ENCODE measurements around the gene LY86. TPM values are rescaled to one million over a fixed set of nuclear protein-coding genes. Genes with fewer than 3 reads are reported as not detected.

Gene LY86
- total and polyA plus RNA-seq, 9 of the 15 experiments (the other 6 are each of a cell fraction or from before 2014, with no cell fraction given) = 0.08 to 0.20 TPM; not detected in 7

GRCh38 chr6:6547110-6547879 lies 41.2 kb upstream of the LY86 start:
- DNase-seq (ENCODE audit: extremely low read depth in 1 of 4, low spot score in 3 of 4) (peak; percentile 86 to 87 (median 86)), FAIRE-seq (peak; percentile 99), ATAC-seq (peak; percentile 100)
- Histone ChIP-seq H4K20me1 (replicated peaks; ENCODE audit: control insufficient read depth, insufficient read depth, low read length) (no peaks in the 10 kb centered on the region), H3K9me1 (ENCODE audit: control insufficient read depth, insufficient read depth, low read length) (no peaks in the 10 kb centered on the region), H3K9ac (ENCODE audit: insufficient read depth in 1 of 2, low read depth in 2 of 2, low read length in 2 of 2) (no peak overlapping the region), H3K4me3 (no peak overlapping the region), H3K27ac (ENCODE audit: extremely low read depth, low read depth, low read length) (no peak overlapping the region), H3K27me3 (ENCODE audit: control insufficient read depth in 2 of 2, insufficient read depth in 2 of 2, low read length in 2 of 2) (peaks cover 17 to 47% of the 10 kb centered on the region in 2 experiments), H3K9me3 (replicated peaks; ENCODE audit: control insufficient read depth, insufficient read depth, low read depth, low read length) (peaks cover 3% of the 10 kb centered on the region; the same call in 1 of the 2 replicates), H3K36me3 (ENCODE audit: control insufficient read depth, insufficient read depth, low read length) (no peaks in the 10 kb centered on the region), H3K79me2 (ENCODE audit: control insufficient read depth, insufficient read depth, low read length) (no peaks in the 10 kb centered on the region), H3K4me2 (ENCODE audit: insufficient read depth, low read length) (no peak overlapping the region), H2AFZ (ENCODE audit: low read depth, low read length) (no peak overlapping the region), H3K4me1 (replicated peaks in 1 of 2; ENCODE audit: control insufficient read depth in 2 of 2, insufficient read depth in 2 of 2, low read length in 2 of 2) (peaks cover 0 to 10% of the 10 kb centered on the region in 2 experiments; a peak in 2 of 5 replicates)
- intact Hi-C loops (cut with micrococcal nuclease) (loop anchor here (1.0 to 10.0 kb wide), 5 partner anchors 322 to 1490 kb away; no protein-coding TSS in a partner anchor), in situ Hi-C loops (cut with MboI) (loop anchor here (25.0 kb wide), 2 partner anchors 485 to 1410 kb away; no protein-coding TSS in a partner anchor)
- no TSS peak for BruUV-seq (replicated peaks)
- ChIA-PET CTCF (ENCODE audit: low intra/inter-chr PET ratio) (interaction anchor here (0.6 to 2.1 kb wide), 4 partner anchors 133 to 1404 kb away, joined by 3 to 6 read pairs (median 3); no protein-coding TSS in a partner anchor), POLR2A (interaction anchor here (0.6 to 2.4 kb wide), 8 partner anchors 9 to 652 kb away, joined by 3 to 10 read pairs (median 4); partner anchors contain the start of gene LY86)
- under 1% methylated on average over 14 of the region's 14 CpGs for WGBS (ENCODE audit: insufficient coverage, low coverage, missing lambda C conversion rate)
- peak; percentile 70 for TF ChIP-seq CEBPB (tag; IDR thresholded peaks at IDR 0.05)
- TF ChIP-seq, protein P1, sequence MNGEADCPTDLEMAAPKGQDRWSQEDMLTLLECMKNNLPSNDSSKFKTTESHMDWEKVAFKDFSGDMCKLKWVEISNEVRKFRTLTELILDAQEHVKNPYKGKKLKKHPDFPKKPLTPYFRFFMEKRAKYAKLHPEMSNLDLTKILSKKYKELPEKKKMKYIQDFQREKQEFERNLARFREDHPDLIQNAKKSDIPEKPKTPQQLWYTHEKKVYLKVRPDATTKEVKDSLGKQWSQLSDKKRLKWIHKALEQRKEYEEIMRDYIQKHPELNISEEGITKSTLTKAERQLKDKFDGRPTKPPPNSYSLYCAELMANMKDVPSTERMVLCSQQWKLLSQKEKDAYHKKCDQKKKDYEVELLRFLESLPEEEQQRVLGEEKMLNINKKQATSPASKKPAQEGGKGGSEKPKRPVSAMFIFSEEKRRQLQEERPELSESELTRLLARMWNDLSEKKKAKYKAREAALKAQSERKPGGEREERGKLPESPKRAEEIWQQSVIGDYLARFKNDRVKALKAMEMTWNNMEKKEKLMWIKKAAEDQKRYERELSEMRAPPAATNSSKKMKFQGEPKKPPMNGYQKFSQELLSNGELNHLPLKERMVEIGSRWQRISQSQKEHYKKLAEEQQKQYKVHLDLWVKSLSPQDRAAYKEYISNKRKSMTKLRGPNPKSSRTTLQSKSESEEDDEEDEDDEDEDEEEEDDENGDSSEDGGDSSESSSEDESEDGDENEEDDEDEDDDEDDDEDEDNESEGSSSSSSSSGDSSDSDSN (IDR thresholded peaks at IDR 0.05; ENCODE audit: borderline replicate concordance in 1 of 2, low read depth in 2 of 2, low read length in 2 of 2) = peak in 1 of 2 experiments; percentile 68; a peak in 1 of 4 replicates
- TF ChIP-seq TBP (optimal IDR thresholded peaks at IDR 0.05; ENCODE audit: low read depth, low read length) = peak; percentile 29
- peak; percentile 96 for TF ChIP-seq RAD21 (CRISPR knock-in tag; conservative IDR thresholded peaks at IDR 0.05 in 1 of 2, IDR thresholded peaks at IDR 0.05 in 1 of 2)
- TF ChIP-seq CBX3 (IDR thresholded peaks at IDR 0.05; ENCODE audit: borderline replicate concordance in 1 of 2, low read length in 2 of 2) = 0 out of 3 replicates have a peak, but pooled peaks of 1 of the 2 experiments have one; percentile 36
- peak; percentile 94 for TF ChIP-seq ATF7 (IDR thresholded peaks at IDR 0.05)
- no peak for TF ChIP-seq TAF15 (IDR thresholded peaks at IDR 0.05; ENCODE audit: low read depth, low read length)
- peak; percentile 56 for TF ChIP-seq RB1 (IDR thresholded peaks at IDR 0.05; ENCODE audit: low read depth)
- TF ChIP-seq MTF1 (CRISPR knock-in tag; IDR thresholded peaks at IDR 0.05; ENCODE audit: borderline replicate concordance) = no peak
- TF ChIP-seq, protein P2, sequence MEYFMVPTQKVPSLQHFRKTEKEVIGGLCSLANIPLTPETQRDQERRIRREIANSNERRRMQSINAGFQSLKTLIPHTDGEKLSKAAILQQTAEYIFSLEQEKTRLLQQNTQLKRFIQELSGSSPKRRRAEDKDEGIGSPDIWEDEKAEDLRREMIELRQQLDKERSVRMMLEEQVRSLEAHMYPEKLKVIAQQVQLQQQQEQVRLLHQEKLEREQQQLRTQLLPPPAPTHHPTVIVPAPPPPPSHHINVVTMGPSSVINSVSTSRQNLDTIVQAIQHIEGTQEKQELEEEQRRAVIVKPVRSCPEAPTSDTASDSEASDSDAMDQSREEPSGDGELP (CRISPR knock-in tag; IDR thresholded peaks at IDR 0.05; ENCODE audit: borderline replicate concordance) = peak; percentile 33; the same call in 1 of the 2 replicates
- TF ChIP-seq SMC3 (conservative IDR thresholded peaks at IDR 0.05; ENCODE audit: insufficient read depth, low read depth, low read length) = peak; percentile 94
- TF ChIP-seq JUND (IDR thresholded peaks at IDR 0.05; ENCODE audit: borderline replicate concordance, low read depth, low read length) = peak; percentile 79
- TF ChIP-seq JUND (tag; IDR thresholded peaks at IDR 0.05; ENCODE audit: borderline replicate concordance, low read depth, low read length) = peak; percentile 74; the same call in 1 of the 3 replicates
- TF ChIP-seq, protein P3, sequence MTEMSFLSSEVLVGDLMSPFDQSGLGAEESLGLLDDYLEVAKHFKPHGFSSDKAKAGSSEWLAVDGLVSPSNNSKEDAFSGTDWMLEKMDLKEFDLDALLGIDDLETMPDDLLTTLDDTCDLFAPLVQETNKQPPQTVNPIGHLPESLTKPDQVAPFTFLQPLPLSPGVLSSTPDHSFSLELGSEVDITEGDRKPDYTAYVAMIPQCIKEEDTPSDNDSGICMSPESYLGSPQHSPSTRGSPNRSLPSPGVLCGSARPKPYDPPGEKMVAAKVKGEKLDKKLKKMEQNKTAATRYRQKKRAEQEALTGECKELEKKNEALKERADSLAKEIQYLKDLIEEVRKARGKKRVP (CRISPR knock-in tag; IDR thresholded peaks at IDR 0.05) = peak; percentile 66; the same call in 1 of the 2 replicates
- TF ChIP-seq STAG1 (CRISPR knock-in tag; IDR thresholded peaks at IDR 0.05; ENCODE audit: borderline replicate concordance) = peak; percentile 80; the same call in 1 of the 2 replicates
- peak; percentile 10; the same call in 1 of the 2 replicates for TF ChIP-seq CTBP1 (IDR thresholded peaks at IDR 0.05; ENCODE audit: borderline replicate concordance)
